Left ventricle myocardium inferior (tissue), 1 donor: ENCODE data around the gene SHE. TPM values are rescaled to one million over a fixed set of nuclear protein-coding genes. Genes with fewer than 3 reads are reported as not detected.
"Not testable (repeated sequence)": the region's sequence is repeated elsewhere in the genome, so short reads cannot be mapped to it uniquely, and the experiment has no call there.

Experiments
- DNase-seq: peaks from one replicate; pipeline ENCODE4 v3.0.0-alpha.2; 2020
- H3K27ac ChIP-seq: fragments of 200-600 bp; replicated peaks from 2 replicates; pipeline ENCODE4 v1.8.0; 2021
- H3K27me3 ChIP-seq: fragments of 200-600 bp; 2 replicates; pipeline ENCODE4 v1.8.0; 2021; ENCODE audit warnings: low read depth
- H3K36me3 ChIP-seq: fragments of 200-600 bp; 2 replicates; pipeline ENCODE4 v1.8.0; 2021
- H3K4me1 ChIP-seq: fragments of 200-600 bp; 2 replicates; pipeline ENCODE4 v1.8.0; 2021
- H3K4me3 ChIP-seq: fragments of 200-600 bp; 2 replicates; pipeline ENCODE4 v1.8.0; 2021; ENCODE audit warnings: mild to moderate bottlenecking, moderate library complexity
- H3K9me3 ChIP-seq: fragments of 200-600 bp; replicated peaks from 2 replicates; pipeline ENCODE4 v1.8.0; 2021
- CTCF ChIP-seq: fragments of 200-600 bp; IDR thresholded peaks from 2 replicates; pipeline ENCODE4 v1.8.0; 2021; ENCODE audit warnings: antibody characterized with exemption, mild to moderate bottlenecking, borderline replicate concordance
- intact Hi-C: fragments of 100-400 bp; cut with micrococcal nuclease; formaldehyde crosslinking; loops from one replicate; pipeline ENCODE4 v1.11.0; 2022
- total RNA-seq: library from RNA; stranded (reverse); fragmentation: NEBNext Ultra II Directional; extraction: Animal tissue kit (Norgen Biotek cat#: 25700); gene quantifications from one replicate; pipeline ENCODE4 v1.2.1, GENCODE V29; 2021
- donor health status: DM: no; HTN: yes; CAD: no; lungs with severe emphysema.

Gene SHE
- total RNA-seq, 1 donor from 2014 or later = 9.2 TPM

GRCh38 chr1:154536570-154536969 is 34.4 kb upstream of the SHE start:
- intact Hi-C loops = no loop called here
- Histone ChIP-seq H3K36me3 (no peaks in the 10 kb centered on the region), H3K27me3 (no peaks in the 10 kb centered on the region), H3K4me3 (no peak overlapping the region), H3K27ac (no peak overlapping the region), H3K9me3 (no peaks in the 10 kb centered on the region), H3K4me1 (no peaks in the 10 kb centered on the region)
- TF ChIP-seq CTCF = no peak
- DNase-seq = no peak

- H3K36me3 ChIP-seq = no peaks in the 10 kb centered on the region
Observed at GRCh38 chr1:154533952-154534844, 32.0 kb upstream of the SHE start.

GRCh38 chr1:154531950-154532349 is 29.7 kb upstream of the SHE start:
- H3K4me3 ChIP-seq, H3K4me1 ChIP-seq, intact Hi-C loops, DNase-seq, H3K36me3 ChIP-seq, H3K27me3 ChIP-seq, H3K9me3 ChIP-seq, H3K27ac ChIP-seq: not testable (repeated sequence)

More at GRCh38 chr1:154533952-154534844, 32.0 kb upstream of the SHE start:
- Histone ChIP-seq H3K9me3 (no peaks in the 10 kb centered on the region), H3K27ac (no peak overlapping the region), H3K27me3 (no peaks in the 10 kb centered on the region), H3K4me3 (no peak overlapping the region), H3K4me1 (no peaks in the 10 kb centered on the region)
- intact Hi-C loops = no loop called here
- peak; percentile 57 for TF ChIP-seq CTCF
- DNase-seq = no peak

- H3K4me1 ChIP-seq = no peaks in the 10 kb centered on the region
- no peak overlapping the region for H3K4me3 ChIP-seq
- DNase-seq = no peak
- H3K27ac ChIP-seq = no peak overlapping the region
- no peak for TF ChIP-seq CTCF
- H3K9me3 ChIP-seq = no peaks in the 10 kb centered on the region
- H3K27me3 ChIP-seq = no peaks in the 10 kb centered on the region
- intact Hi-C loops = no loop called here
- no peaks in the 10 kb centered on the region for H3K36me3 ChIP-seq
Observed at GRCh38 chr1:154529308-154529707, 27.1 kb upstream of the SHE start.

- H3K4me1 ChIP-seq = no peaks in the 10 kb centered on the region
- no peak for DNase-seq
- H3K27me3 ChIP-seq = no peaks in the 10 kb centered on the region
- no peak overlapping the region for H3K27ac ChIP-seq
- no peak for TF ChIP-seq CTCF
- H3K4me3 ChIP-seq = no peak overlapping the region
- H3K36me3 ChIP-seq = peaks cover 4% of the 10 kb centered on the region
- no peaks in the 10 kb centered on the region for H3K9me3 ChIP-seq
- intact Hi-C loops = no loop called here
Observed at GRCh38 chr1:154527192-154527591, 25.0 kb upstream of the SHE start.

- TF ChIP-seq CTCF = no peak
- peaks cover 20% of the 10 kb centered on the region for H3K4me1 ChIP-seq
- H3K27me3 ChIP-seq = no peaks in the 10 kb centered on the region
- H3K27ac ChIP-seq = no peak overlapping the region
- H3K4me3 ChIP-seq = no peak overlapping the region
- no peaks in the 10 kb centered on the region for H3K9me3 ChIP-seq
- intact Hi-C loops = no loop called here
- H3K36me3 ChIP-seq = peaks cover 4% of the 10 kb centered on the region
- DNase-seq = no peak
Observed at GRCh38 chr1:154524881-154525280, 22.7 kb upstream of the SHE start.
